HL-60/S4 treated with phorbol 12-myristate 13-acetate at 8.2 ng/mL for 4 days and 3 days (cell line): Measurements from ENCODE around the gene CHCHD6.

Experiments
- in situ Hi-C: fragments of 300-500 bp; cut with MboI; formaldehyde crosslinking; loops from 2 replicates; pipeline ENCODE4 v1.15.0; 2022; ENCODE audit warnings: low sequenced_read_pairs

CHCHD6 gene

GRCh38 chr3:126984391-126985131 is 280.5 kb downstream of the CHCHD6 start:
- in situ Hi-C loops = loop anchor here (10.0 to 25.0 kb wide), 2 partner anchors 222 to 310 kb away; no protein-coding TSS in a partner anchor

DNA sequence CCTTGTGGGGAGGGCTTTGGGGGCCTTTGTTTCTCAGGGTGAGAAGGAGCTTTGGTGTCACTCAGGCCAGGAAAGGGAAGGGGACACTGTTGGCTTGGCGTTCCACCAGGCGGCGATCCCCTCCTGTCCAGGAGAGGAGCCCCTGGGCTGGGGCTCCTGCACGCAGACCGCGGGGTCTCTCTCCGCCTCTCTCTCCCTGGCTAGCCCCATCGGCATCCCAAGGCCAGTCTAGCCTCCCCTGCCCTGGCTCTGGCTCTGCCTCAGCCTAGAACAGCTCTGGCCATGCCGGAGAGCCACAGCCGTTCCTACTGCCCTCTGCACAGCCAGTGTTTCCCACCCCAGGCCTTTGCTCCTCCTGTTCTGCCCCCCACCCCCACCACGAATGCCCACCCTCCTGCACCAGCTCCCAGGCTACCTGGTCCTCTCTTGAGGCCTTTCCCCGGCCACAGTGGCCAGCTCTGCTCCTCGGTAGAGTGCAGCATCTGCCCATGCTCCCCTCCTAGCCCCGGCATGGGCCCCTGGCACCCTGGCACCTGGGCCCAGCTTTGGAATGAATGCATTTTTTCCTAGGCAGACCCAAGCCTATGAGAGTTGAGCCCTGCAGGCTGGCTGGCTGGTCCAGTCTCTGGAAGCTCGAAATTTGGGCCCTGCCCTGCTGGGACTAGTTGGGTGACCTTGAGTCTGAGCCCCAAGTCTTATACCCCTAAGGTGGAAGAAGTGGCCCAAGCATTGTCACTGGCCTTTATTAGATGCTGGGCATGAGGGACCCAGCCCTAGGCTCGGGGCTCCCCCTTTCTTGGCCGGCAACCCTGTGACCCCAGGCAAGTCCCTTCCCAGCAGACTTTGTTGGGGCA is 281.3 kb downstream of the CHCHD6 start:
- in situ Hi-C loops = loop anchor here (10.0 to 25.0 kb wide), 2 partner anchors 223 to 311 kb away; no protein-coding TSS in a partner anchor

- in situ Hi-C loops = loop anchor here (10.0 to 25.0 kb wide), 2 partner anchors 224 to 311 kb away; no protein-coding TSS in a partner anchor
Observed at GRCh38 chr3:126986001-126986400, 282.0 kb downstream of the CHCHD6 start.

- in situ Hi-C loops = loop anchor here (10.0 to 25.0 kb wide), 2 partner anchors 225 to 312 kb away; no protein-coding TSS in a partner anchor
Observed at GRCh38 chr3:126987129-126987528, 283.1 kb downstream of the CHCHD6 start.

DNA sequence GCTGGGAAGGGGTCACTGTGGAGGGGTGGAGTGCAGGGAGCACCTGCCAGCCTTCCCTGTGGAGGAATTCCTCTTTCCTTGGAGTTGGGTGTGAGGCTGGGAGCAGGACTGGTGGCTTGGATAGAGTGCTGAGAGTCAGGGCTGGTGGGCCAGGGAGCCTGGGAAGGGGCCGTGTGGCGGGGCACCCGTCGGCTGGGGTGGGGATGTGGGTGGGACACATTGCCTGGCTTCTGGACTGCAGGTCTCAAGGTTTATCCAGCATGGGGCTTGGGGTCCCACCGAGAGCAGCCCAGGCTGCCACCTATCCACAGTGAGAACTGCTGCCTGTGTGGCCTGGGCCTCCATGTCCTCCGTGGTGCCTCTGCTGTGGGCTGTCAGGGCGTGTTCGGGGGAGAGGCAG is 283.6 kb downstream of the CHCHD6 start:
- in situ Hi-C loops = loop anchor here (10.0 to 25.0 kb wide), 2 partner anchors 225 to 313 kb away; no protein-coding TSS in a partner anchor

DNA sequence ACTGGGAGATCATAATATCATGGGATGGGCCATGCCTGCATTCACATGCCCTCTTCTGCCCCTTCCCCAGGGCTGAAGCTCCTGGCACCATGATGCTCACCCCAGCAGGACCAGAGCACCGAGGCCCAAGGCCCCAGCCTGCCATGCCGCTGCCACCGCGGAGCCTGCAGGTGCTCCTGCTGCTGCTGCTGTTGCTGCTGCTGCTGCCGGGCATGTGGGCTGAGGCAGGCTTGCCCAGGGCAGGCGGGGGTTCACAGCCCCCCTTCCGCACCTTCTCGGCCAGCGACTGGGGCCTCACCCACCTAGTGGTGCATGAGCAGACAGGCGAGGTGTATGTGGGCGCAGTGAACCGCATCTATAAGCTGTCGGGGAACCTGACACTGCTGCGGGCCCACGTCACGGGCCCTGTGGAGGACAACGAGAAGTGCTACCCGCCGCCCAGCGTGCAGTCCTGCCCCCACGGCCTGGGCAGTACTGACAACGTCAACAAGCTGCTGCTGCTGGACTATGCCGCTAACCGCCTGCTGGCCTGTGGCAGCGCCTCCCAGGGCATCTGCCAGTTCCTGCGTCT is 284.5 kb downstream of the CHCHD6 start:
- in situ Hi-C loops = loop anchor here (10.0 to 25.0 kb wide), 2 partner anchors 226 to 314 kb away; no protein-coding TSS in a partner anchor

- in situ Hi-C loops = loop anchor here (10.0 to 25.0 kb wide), 2 partner anchors 227 to 315 kb away; no protein-coding TSS in a partner anchor
Observed at GRCh38 chr3:126989316-126990023, 285.4 kb downstream of the CHCHD6 start.

DNA sequence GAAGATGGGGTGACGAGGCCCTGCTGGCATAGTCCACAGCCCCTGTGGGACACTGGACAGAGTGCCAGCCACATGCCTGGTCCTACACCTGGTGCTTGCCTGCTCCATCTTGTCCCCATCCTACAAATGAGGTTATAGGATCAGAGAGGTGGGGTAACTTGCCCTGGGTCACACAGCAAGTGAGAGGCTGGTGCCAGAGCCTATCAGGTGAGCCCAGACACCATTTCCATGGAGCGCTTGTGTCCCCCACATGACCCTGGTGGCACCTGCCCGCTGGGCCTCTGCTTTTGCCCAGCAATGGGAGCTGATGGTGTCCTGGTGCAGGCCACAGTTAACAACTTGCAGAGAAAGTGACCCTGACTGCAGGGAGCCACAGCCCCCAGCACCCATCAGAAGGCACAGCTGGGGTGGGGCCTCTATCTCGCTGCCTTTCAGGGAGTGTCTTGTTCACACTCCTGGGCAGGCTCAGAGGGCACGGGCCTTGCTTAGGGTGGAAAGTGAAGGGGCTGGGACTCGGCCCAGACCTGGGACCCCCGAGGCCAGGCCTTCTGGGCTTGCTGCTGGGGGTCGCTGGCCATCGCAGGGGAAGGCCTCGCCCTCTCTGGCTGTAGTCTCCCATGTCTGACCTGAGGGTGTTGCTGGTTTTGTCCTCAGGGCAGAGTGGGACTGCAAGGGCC is 286.1 kb downstream of the CHCHD6 start:
- in situ Hi-C loops = loop anchor here (25.0 kb wide), 1 partner anchor 228 kb away; no protein-coding TSS in a partner anchor

GRCh38 chr3:126990890-126991289 is 286.9 kb downstream of the CHCHD6 start:
- in situ Hi-C loops = loop anchor here (25.0 kb wide), 1 partner anchor 229 kb away; no protein-coding TSS in a partner anchor

- in situ Hi-C loops = loop anchor here (25.0 kb wide), 1 partner anchor 229 kb away; no protein-coding TSS in a partner anchor
Observed at GRCh38 chr3:126991366-126992200, 287.5 kb downstream of the CHCHD6 start.

- in situ Hi-C loops = loop anchor here (25.0 kb wide), 1 partner anchor 230 kb away; no protein-coding TSS in a partner anchor
Observed at GRCh38 chr3:126992216-126992615, 288.2 kb downstream of the CHCHD6 start.

DNA sequence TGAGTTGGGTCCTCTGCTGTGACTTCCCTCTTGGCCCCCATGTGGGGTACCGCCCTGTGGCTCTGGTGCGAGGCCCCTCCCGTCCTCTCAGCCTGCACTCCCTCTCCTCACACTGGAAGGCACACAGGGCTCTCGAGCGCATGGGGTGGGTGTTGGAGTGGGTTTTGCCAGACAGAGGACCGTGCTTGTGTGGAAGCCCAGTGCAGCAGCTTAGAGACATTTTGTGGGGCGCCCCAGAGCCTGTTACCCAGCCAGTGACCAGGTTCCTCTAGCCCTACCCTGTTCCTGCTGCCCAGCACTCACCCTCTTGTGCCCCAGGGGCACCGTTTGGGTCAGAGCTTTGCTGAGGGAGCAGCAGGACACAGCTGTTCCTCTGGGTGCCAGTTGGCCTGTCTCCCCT is 288.7 kb downstream of the CHCHD6 start:
- in situ Hi-C loops = loop anchor here (25.0 kb wide), 1 partner anchor 230 kb away; no protein-coding TSS in a partner anchor

GRCh38 chr3:126993436-126993835 is 289.4 kb downstream of the CHCHD6 start:
- in situ Hi-C loops = loop anchor here (25.0 kb wide), 1 partner anchor 231 kb away; no protein-coding TSS in a partner anchor

- in situ Hi-C loops = loop anchor here (25.0 kb wide), 1 partner anchor 232 kb away; no protein-coding TSS in a partner anchor
Observed at GRCh38 chr3:126994661-126995245, 290.7 kb downstream of the CHCHD6 start.

- in situ Hi-C loops = loop anchor here (25.0 kb wide), 1 partner anchor 233 kb away; no protein-coding TSS in a partner anchor
Observed at GRCh38 chr3:126995254-126995780, 291.3 kb downstream of the CHCHD6 start.

DNA sequence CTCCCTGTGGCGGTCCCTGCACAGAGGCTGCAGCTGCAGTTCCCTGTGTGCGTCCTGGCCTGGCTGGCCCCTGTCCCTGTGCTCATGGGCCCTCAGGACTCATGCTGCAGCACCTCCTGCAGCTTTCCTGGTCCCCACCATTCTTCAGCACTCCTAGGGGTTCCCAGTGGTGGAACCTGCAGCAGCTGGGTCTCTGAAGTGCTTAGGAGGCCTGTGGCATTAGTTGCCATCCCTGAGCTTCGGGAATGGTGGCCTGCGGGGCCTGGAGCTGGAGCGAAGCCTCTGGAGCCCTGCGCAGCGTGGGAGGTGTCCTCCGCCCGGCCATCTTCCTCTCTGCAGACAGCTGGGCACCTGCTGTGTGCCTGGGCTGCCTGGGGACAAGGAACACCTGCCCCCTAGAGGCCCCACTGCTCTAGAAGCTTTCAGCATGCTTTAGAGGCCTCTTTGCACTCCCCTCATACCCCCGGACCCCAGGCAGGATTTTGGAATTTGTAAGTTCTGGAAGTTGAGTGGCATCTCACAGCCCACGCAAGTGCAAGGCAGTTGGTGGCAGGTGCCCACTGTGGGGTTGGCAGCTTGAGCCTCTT is 292.0 kb downstream of the CHCHD6 start:
- in situ Hi-C loops = loop anchor here (25.0 kb wide), 1 partner anchor 234 kb away; no protein-coding TSS in a partner anchor

GRCh38 chr3:126996905-126997304 is 292.9 kb downstream of the CHCHD6 start:
- in situ Hi-C loops = loop anchor here (25.0 kb wide), 1 partner anchor 235 kb away; no protein-coding TSS in a partner anchor
